Aorta (tissue), 5 donors: ENCODE data around the gene KLHDC4. TPM values are rescaled to one million over a fixed set of nuclear protein-coding genes. Genes with fewer than 3 reads are reported as not detected.

Experiments
- ATAC-seq: fragments of 200-7000 bp; cut with Tn5 transposase; one replicate; pipeline ENCODE4 v1.9.1; 2022; ENCODE audit warnings: moderate library complexity; ENCODE audit not compliant: low FRiP score
- DNase-seq, 2 donors: peaks; one replicate each; pipeline ENCODE4 v3.0.0-alpha.2; 2020
- H3K27ac ChIP-seq, 2 donors: one replicate each; pipeline ENCODE4 v1.5.1; 2013; ENCODE audit warnings: low read length in 2 of 2, mild to moderate bottlenecking in 2 of 2, moderate library complexity in 2 of 2, control low read depth in 1 of 2, inconsistent platforms in 1 of 2, low read depth in 1 of 2
- H3K27me3 ChIP-seq, 2 donors: one replicate each; pipeline ENCODE4 v1.6.1; 2013; ENCODE audit warnings: control low read depth in 1 of 2, low read length in 1 of 2, mild to moderate bottlenecking in 1 of 2, moderate library complexity in 1 of 2; ENCODE audit not compliant: insufficient read depth in 2 of 2, control insufficient read depth in 1 of 2
- H3K36me3 ChIP-seq, 2 donors: one replicate each; pipeline ENCODE4 v1.6.1; 2013; ENCODE audit warnings: control low read depth in 1 of 2, low read length in 1 of 2, mild to moderate bottlenecking in 1 of 2; ENCODE audit not compliant: insufficient read depth in 2 of 2, control insufficient read depth in 1 of 2
- H3K4me1 ChIP-seq, 2 donors: one replicate each; pipeline ENCODE4 v1.6.1; 2013; ENCODE audit warnings: low read length in 2 of 2, control low read depth in 1 of 2, mild to moderate bottlenecking in 1 of 2, moderate library complexity in 1 of 2; ENCODE audit not compliant: insufficient read depth in 2 of 2, control insufficient read depth in 1 of 2
- H3K4me3 ChIP-seq, 2 donors: one replicate each; pipeline ENCODE4 v1.5.1; 2013; ENCODE audit warnings: low read length in 2 of 2, control low read depth in 1 of 2, mild to moderate bottlenecking in 1 of 2
- H3K9me3 ChIP-seq: one replicate; pipeline ENCODE4 v1.6.1; 2013; ENCODE audit warnings: mild to moderate bottlenecking, low read length; ENCODE audit not compliant: control insufficient read depth
- WGBS, 2 donors: extraction: QIAGEN DNeasy Blood & Tissue Kit; methylation state at CpG; one replicate each; pipeline ENCODE4 v1.1.7; 2013; 5-methylcytosine and 5-hydroxymethylcytosine counted together
- intact Hi-C, 2 donors: fragments of 100-400 bp; cut with DNase I; formaldehyde crosslinking; loops; one replicate each; pipeline versions ENCODE4 v1.14.2 to v1.15.0; 2022
- polyA plus RNA-seq, 2 donors: library from polyadenylated mRNA; stranded (reverse); fragments of 200-250 nt; gene quantifications; one replicate each; pipeline ENCODE4 v1.2.3, GENCODE V29; 2013
- total RNA-seq, 2 donors: library from RNA; stranded (reverse); fragmentation: NEBNext Ultra II Directional; extraction: Animal tissue kit (Norgen Biotek cat#: 25700); gene quantifications; one replicate each; pipeline ENCODE4 v1.2.1, GENCODE V29; 2021
- donor health status: healthy with polysubstance abuse.
- donor health status: Bipolar disorder and iron deficiency.
- donor health status: DM: no; HTN: no; CAD: no.
- donor health status: DM: no; HTN: no; CAD: no.
- donor health status: DM: yes; HTN: yes; CAD: no.

KLHDC4 gene
- total and polyA plus RNA-seq, 4 donors = 12.0 to 52.3 (median 36.1) TPM

DNA sequence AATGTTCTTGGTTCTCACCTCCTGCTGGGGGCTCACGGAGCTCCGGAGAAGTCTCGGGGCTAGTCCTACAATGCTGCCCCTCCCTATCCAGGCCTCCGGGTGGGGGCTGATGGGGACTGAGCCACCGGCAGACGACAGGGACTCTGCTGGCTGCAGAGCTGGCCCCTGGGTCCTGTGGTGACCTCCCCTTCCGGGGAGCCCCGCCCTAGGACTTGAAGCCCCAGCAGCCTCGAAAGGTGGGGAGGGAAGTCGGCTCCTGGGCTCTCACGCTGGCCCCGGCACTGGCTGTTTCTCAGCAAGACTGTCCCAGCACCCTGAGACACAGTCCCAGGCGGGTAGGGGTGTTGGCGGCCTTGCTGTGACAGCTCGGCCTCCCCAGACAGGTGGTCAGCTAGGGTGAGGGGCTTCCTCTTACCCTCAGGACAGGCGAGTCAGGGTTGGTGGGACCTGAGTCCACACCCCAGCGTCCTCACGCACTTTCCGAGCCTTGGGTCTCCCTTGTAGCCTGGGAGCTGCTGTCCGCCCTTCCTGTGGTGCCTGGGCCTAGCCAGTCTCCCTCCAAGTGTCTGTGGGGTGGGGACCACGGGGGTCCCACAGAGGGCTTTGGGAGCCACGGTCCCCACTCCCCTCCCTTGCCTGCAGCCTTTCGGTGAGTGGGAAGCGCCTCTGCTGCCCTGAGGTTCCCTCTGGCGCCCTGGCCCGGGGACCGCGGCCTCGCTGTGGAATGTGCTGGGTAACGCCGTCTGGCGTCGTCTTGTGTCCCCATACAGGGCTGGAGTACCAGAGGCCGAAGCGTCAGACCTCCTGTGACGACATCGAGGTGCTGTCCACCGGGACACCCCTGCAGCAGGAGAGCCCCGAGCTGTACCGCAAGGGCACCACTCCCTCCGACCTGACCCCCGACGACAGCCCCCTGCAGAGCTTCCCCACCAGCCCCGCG is 76.6 kb downstream of the KLHDC4 start:
- H3K36me3 ChIP-seq = no peaks in the 10 kb centered on the region
- H3K4me3 ChIP-seq = no peak overlapping the region
- no peaks in the 10 kb centered on the region for H3K27me3 ChIP-seq
- no peak for ATAC-seq
- DNase-seq = no peak
- H3K9me3 ChIP-seq = no peaks in the 10 kb centered on the region
- intact Hi-C loops = no loop called here
- H3K27ac ChIP-seq = no peak overlapping the region
- 88 to 90% methylated on average over 44 to 45 of the region's 45 CpGs for WGBS, 2 donors
- H3K4me1 ChIP-seq = no peaks in the 10 kb centered on the region

DNA sequence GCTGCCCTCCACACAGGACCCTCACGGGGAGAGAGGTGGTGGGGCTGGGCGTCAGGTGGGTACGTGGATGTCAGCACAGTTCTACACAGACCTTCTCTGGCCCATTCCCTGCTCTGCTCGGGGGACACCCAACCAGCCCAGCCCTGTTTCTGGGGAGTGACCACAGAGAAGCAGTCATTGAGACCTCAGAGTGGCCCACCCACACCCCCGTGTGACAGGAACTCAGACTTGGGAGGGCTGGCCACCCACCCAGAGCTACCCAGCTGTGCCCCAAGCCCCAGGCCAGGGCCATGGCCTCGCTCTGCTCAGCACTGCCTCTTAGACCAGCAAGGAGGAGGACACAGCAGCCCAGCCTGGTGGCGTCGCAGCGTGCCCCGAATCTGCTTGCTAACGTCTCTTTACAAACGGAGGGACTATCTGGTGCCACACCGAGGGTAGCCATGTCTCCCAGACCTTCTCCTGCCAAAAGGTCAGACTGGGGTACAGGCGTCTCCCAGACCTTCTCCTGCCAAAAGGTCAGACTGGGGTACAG is 77.7 kb downstream of the KLHDC4 start:
- Histone ChIP-seq H3K4me3 (no peak overlapping the region), H3K4me1 (no peaks in the 10 kb centered on the region), H3K27me3 (no peaks in the 10 kb centered on the region), H3K27ac (no peak overlapping the region), H3K9me3 (no peaks in the 10 kb centered on the region), H3K36me3 (no peaks in the 10 kb centered on the region)
- ATAC-seq = no peak
- WGBS, 2 donors = 80 to 85% methylated on average over 14 of the region's 14 CpGs
- DNase-seq = no peak
- intact Hi-C loops = no loop called here

DNA sequence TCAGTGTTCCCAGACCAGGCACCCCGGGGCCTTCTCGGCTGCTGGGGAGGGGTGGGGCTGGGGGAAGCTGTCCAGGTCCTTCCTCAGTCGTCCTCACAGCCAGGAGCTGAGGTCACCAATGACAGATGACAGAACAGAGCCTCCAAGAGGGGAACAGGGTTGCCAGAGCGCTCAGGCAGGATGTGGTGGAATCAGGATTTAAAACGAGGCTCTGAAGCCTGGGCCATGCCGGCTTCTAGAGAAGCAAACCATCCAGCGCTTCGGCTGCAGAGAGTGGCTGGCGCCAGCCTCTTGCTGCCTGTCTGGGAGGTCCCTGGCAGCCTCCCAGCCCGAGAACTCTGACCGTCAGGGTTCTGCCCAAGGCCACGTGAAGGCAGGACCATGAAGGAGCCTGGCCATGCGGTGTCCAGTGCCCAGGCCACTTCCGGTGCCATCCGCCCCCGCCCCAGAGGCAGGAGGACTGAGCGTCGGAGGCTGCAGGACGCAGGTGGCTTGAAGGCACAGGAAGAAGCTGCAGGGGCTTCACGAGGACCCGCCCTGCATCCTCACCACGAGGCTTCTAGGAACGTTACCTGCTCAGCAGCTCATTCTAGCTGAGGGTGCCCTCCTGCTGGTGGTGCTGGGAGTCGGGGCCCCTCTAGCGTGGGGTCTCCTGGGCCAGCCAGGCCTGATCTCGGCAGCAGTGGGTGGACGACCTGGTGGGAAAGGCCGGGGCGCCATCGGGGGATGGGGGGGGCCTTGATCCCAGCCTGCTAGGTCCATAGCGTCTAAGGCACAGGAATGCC is 78.5 kb downstream of the KLHDC4 start:
- WGBS, 2 donors = 64 to 66% methylated on average over 31 of the region's 31 CpGs
- no peaks in the 10 kb centered on the region for H3K27me3 ChIP-seq

DNA sequence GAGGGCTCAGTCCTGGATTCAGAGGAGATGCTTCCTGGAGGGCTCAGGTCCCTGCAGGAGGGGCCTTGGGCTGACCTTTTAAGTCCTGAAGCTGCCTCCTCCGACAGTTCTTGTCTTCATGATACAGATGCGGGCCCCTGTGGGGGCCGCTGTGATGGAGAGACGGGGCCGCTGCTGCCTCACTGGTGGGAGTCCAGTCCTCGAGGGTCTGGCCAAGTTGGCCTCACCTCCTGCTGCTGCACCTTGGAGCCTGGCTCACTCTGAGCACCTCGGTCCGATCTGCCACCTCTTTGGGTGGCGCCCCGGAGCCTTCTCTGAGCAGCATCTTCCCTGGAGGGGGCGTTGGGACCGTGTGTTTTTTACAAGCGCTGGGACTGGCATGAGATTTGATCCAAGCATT is 79.1 kb downstream of the KLHDC4 start:
- no peaks in the 10 kb centered on the region for H3K27me3 ChIP-seq
- no peaks in the 10 kb centered on the region for H3K9me3 ChIP-seq
- no peak overlapping the region for H3K4me3 ChIP-seq
- WGBS, 2 donors = 70 to 77% methylated on average over 13 of the region's 13 CpGs
- no peaks in the 10 kb centered on the region for H3K4me1 ChIP-seq
- H3K36me3 ChIP-seq = no peaks in the 10 kb centered on the region
- intact Hi-C loops = no loop called here
- no peak for ATAC-seq
- DNase-seq = no peak
- H3K27ac ChIP-seq = no peak overlapping the region

More for the DNA sequence above, 78.5 kb downstream of the KLHDC4 start:
- no peak for DNase-seq
- Histone ChIP-seq H3K4me1 (no peaks in the 10 kb centered on the region), H3K4me3 (no peak overlapping the region), H3K9me3 (no peaks in the 10 kb centered on the region), H3K27ac (no peak overlapping the region), H3K36me3 (no peaks in the 10 kb centered on the region)
- ATAC-seq = no peak
- intact Hi-C loops = no loop called here

DNA sequence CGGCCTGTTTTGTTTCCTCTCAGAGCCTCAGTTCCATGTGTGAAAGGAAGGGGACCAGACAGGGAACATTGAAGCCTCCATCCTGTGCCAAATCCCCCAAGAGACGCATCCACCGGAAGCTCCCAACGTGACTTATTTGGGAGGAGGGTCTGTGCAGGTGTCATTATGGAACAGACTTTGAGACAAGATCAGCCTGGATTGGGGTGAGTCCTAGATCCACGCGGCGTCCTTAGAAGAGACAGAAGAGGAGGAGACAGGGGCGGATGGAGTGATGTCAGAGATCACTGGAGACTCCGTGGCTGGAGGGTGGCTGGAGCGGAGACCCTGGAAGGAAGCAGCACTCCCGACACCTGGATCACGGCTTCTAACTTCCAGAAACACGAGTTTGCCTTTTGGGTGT is 80.0 kb downstream of the KLHDC4 start:
- H3K9me3 ChIP-seq = no peaks in the 10 kb centered on the region
- DNase-seq (no peak), ATAC-seq (no peak)
- intact Hi-C loops = no loop called here
- H3K4me1 ChIP-seq = no peaks in the 10 kb centered on the region
- H3K27ac ChIP-seq = no peak overlapping the region
- H3K36me3 ChIP-seq = no peaks in the 10 kb centered on the region
- H3K4me3 ChIP-seq = no peak overlapping the region
- WGBS, 2 donors = 68 to 71% methylated on average over 13 of the region's 13 CpGs
- no peaks in the 10 kb centered on the region for H3K27me3 ChIP-seq

DNA sequence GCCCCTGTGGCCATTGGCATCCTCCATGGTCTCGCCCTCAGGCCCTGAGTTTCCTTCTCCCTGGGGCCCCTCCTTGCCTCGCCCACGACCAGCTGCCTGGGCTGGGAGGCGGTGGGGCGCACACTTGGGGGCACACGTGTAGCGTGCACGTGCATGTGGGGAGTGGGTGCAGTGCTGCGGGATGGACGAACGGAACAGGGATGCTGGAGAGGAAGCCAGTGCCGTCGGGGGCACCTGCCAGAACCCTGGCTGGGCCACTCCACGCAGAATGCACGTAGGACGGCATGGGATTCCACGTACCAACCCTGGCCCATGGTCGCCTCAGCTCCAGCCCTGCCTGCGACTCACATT is 80.4 kb downstream of the KLHDC4 start:
- DNase-seq = no peak
- WGBS, 2 donors = 81 to 85% methylated on average over 19 of the region's 19 CpGs
- Histone ChIP-seq H3K9me3 (no peaks in the 10 kb centered on the region), H3K27ac (no peak overlapping the region), H3K4me1 (no peaks in the 10 kb centered on the region), H3K36me3 (no peaks in the 10 kb centered on the region), H3K4me3 (no peak overlapping the region), H3K27me3 (no peaks in the 10 kb centered on the region)
- no peak for ATAC-seq
- intact Hi-C loops = no loop called here

DNA sequence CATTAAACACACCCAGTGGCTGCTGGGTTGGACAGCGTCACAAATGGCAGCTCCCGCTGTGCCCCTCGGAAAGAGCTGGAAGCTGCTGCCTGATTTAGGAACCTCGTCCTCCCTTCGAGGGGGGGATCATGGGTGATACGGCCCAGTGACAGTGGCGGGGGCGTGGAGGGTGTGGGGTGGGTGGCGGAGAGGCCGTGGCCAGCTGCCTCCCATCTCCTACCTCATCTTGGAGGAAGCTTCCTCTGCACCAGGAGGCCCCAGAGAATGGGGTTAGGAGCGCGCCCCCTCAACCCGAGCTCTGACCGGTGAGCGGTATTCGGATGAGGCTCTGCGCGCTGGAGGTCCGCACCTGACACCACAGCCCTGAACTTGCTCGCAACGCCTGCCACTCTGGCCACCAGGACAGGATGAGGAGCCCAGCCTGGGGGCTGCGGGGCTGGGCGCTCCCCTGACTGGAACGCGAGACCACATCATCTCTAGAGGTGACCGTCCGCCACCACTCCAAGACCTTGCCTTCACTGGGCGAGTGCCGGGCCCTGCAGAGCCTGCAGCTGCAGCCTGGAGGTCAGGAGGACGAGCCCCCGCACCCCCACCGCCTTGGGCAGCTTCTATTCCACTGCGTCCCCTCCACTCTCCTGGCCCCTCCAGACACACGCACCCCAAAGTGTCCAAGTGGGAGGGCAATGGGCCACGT is 80.9 kb downstream of the KLHDC4 start:
- Histone ChIP-seq H3K27ac (no peak overlapping the region), H3K9me3 (no peaks in the 10 kb centered on the region), H3K4me1 (no peaks in the 10 kb centered on the region), H3K27me3 (no peaks in the 10 kb centered on the region), H3K36me3 (no peaks in the 10 kb centered on the region), H3K4me3 (no peak overlapping the region)
- intact Hi-C loops = no loop called here
- no peak for DNase-seq
- WGBS, 2 donors = 84 to 85% methylated on average over 32 to 35 of the region's 35 CpGs
- no peak for ATAC-seq

DNA sequence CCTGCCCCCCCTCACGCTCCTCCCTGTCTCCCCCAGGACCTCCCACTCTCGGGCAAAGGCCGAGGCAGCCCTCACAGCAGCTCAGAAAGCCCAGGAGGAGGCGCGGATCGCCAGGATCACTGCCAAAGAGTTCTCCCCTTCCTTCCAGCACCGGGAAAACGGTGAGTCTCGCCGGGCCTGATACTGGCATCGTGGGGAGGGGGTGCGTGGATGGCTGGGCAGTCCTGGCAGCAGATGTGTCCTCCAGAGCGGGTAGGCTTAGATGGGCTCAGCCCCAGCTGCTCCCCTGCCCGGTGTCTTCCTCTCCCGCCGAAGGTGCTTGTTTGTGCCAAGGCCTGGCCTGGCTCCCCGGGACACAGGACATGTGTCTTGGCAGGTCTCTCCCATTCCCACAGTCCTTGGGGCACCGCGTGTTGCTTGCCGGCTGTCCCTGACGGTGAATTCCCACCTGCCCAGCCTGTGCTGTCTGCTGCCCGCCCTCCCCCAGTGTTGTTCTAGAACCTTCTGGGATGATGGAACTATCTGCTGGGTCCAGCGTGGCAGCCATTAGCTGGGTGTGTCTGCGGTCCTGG is 81.6 kb downstream of the KLHDC4 start:
- no peak overlapping the region for H3K4me3 ChIP-seq
- H3K9me3 ChIP-seq = no peaks in the 10 kb centered on the region
- ATAC-seq (no peak), DNase-seq (no peak)
- H3K27ac ChIP-seq = no peak overlapping the region
- WGBS, 2 donors = 63% methylated on average over 24 of the region's 24 CpGs
- H3K27me3 ChIP-seq = no peaks in the 10 kb centered on the region
- H3K36me3 ChIP-seq = no peaks in the 10 kb centered on the region
- H3K4me1 ChIP-seq = no peaks in the 10 kb centered on the region
- intact Hi-C loops = no loop called here
